ENCODE measurements around the gene ZNF518A.
"Not testable (repeated sequence)": the region's sequence is repeated elsewhere in the genome, so short reads cannot be mapped to it uniquely, and the experiment has no call there.

The ZNF518A gene

DNA sequence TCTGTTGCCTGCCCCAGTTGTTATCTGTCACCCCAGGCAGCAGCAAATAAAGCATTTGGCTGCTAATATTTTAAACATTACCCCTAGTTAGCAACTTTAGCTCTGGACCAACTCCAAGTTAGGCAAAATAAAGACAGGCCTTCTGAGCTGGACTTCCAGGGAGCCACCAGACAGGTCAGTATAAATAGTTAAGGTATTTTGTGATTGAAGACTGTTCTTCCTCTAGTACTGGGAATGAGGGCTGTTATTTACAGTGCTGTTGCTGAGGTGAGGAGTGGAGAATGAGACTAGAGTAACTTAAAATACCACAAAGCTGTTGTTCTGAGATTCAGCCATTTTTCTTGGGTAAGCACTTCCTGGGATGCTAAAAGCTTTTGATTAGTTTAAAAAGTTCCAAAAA lies 40.1 kb downstream of the ZNF518A start:
- no peak for DNase-seq (ENCODE audit: low spot score in 2 of 2)
- H3K4me1 Mint-ChIP-seq = no peaks in the 10 kb centered on the region
- H3K27me3 Mint-ChIP-seq = peaks cover 1% of the 10 kb centered on the region
- ATAC-seq (ENCODE audit: low read depth) = no peak
- H3K4me3 Mint-ChIP-seq = no peak overlapping the region
- peaks cover 24% of the 10 kb centered on the region for H3K9me3 Mint-ChIP-seq
- H3K36me3 Mint-ChIP-seq = peaks cover 6% of the 10 kb centered on the region
- no peak overlapping the region for H3K27ac Mint-ChIP-seq

GRCh38 chr10:96172666-96173065 lies 42.6 kb downstream of the ZNF518A start:
- no peak overlapping the region for H3K27ac Mint-ChIP-seq
- ATAC-seq (ENCODE audit: low read depth) (no peak), DNase-seq (ENCODE audit: low spot score in 2 of 2) (no peak)
- peaks cover 9% of the 10 kb centered on the region for H3K36me3 Mint-ChIP-seq
- peaks cover 29% of the 10 kb centered on the region for H3K9me3 Mint-ChIP-seq
- H3K4me3 Mint-ChIP-seq = no peak overlapping the region
- peaks cover 1% of the 10 kb centered on the region for H3K27me3 Mint-ChIP-seq
- H3K4me1 Mint-ChIP-seq = no peaks in the 10 kb centered on the region

DNA sequence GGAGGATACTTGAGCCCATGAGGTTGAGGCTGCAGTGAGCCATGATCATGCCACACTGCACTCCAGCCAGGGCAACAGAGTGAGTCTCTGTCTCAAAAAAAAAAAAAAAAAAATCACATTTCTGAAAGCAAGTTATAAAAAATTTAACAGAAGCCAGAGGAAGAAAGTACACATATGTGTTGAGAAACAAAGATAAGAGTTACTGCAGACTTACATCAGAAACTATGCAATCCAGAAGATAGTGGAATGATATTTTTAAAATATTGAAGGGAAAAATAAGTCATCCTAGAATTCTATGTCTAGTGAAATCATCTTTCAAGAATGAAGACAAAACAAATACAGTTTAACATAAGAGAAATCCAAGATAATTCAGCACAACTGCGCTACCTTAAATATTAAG lies 46.9 kb downstream of the ZNF518A start:
- no peak for ATAC-seq (ENCODE audit: low read depth)
- no peak overlapping the region for H3K27ac Mint-ChIP-seq
- peaks cover 4% of the 10 kb centered on the region for H3K36me3 Mint-ChIP-seq
- no peak for DNase-seq (ENCODE audit: low spot score in 2 of 2)
- H3K27me3 Mint-ChIP-seq = peaks cover 1% of the 10 kb centered on the region
- H3K4me1 Mint-ChIP-seq = no peaks in the 10 kb centered on the region
- peaks cover 32% of the 10 kb centered on the region for H3K9me3 Mint-ChIP-seq
- no peak overlapping the region for H3K4me3 Mint-ChIP-seq

- peaks cover 4% of the 10 kb centered on the region for H3K4me1 Mint-ChIP-seq
- H3K9me3 Mint-ChIP-seq = peaks cover 28% of the 10 kb centered on the region
- no peaks in the 10 kb centered on the region for H3K27me3 Mint-ChIP-seq
- H3K4me3 Mint-ChIP-seq = no peak overlapping the region
- peaks cover 27% of the 10 kb centered on the region for H3K36me3 Mint-ChIP-seq
- H3K27ac Mint-ChIP-seq = no peak overlapping the region
- ATAC-seq (ENCODE audit: low read depth) (no peak), DNase-seq (ENCODE audit: low spot score in 2 of 2) (no peak)
These were observed 58.3 kb downstream of the ZNF518A start for GRCh38 chr10:96188421-96188820.

DNA sequence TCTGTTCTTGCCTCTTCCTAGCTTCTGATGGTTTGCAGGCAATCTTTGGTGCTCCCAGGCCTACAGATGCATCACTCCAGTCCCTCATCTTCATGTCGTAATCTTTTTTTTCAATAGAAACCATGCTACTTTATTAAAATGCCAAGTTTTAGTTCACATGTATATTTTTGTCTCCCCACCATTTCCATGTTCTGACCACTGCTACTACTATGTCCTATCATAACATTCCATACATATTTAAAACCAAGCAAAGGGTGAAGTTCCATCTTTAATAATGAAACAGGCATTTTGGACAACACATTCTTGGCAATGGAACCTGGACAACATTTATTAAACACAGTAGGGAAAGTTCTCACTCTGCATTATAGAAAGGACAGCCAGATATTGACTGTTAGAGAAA lies 58.8 kb downstream of the ZNF518A start:
- Mint-ChIP-seq H3K4me1 (peaks cover 4% of the 10 kb centered on the region), H3K36me3 (peaks cover 31% of the 10 kb centered on the region), H3K27ac (no peak overlapping the region), H3K27me3 (no peaks in the 10 kb centered on the region), H3K9me3 (peaks cover 26% of the 10 kb centered on the region), H3K4me3 (no peak overlapping the region)
- DNase-seq (ENCODE audit: low spot score in 2 of 2) (no peak), ATAC-seq (ENCODE audit: low read depth) (no peak)

DNA sequence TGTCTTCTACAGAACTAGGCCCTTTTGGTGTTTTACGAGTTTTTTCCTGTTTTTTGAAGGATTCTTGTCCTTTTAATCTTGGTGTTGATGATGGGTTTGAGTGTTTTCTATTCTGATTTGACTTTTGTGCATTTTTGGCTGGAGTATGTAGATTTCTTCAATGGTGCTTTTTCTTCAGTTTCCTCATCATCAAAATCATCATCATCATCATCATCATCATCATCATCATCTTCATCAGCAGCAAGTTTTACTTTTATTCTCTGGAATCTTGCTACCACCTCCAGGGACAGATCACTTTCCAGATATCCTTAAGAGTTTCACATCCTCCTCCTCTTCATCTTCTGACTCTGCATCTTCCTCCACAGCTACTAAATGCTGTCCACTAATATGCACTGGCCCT lies 59.4 kb downstream of the ZNF518A start:
- H3K27ac Mint-ChIP-seq; H3K27me3 Mint-ChIP-seq; H3K4me3 Mint-ChIP-seq; H3K4me1 Mint-ChIP-seq; DNase-seq (ENCODE audit: low spot score in 2 of 2); ATAC-seq (ENCODE audit: low read depth): not testable (repeated sequence)
- peaks cover 23% of the 10 kb centered on the region for H3K9me3 Mint-ChIP-seq
- H3K36me3 Mint-ChIP-seq = peaks cover 35% of the 10 kb centered on the region

DNA sequence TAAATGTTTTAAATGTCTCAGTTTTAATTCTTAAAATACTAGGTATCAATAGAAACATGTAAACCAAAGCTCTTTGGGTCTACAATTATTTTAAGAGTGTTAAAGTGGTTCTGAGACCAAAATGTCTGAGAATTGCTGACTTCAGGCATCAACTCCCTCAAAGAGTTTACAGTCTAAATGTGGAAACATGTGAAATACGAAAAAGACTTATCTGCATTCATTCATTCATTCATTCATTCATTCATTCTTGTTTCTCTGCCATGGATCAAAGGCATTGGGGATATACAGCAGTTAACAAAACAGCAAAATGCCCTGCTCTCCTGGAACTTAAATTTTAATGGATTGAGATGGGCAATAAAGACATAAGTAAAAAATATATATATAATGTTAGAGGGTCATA lies 71.4 kb downstream of the ZNF518A start:
- Mint-ChIP-seq H3K4me1 (no peaks in the 10 kb centered on the region), H3K36me3 (peaks cover 60% of the 10 kb centered on the region), H3K9me3 (no peaks in the 10 kb centered on the region), H3K4me3 (no peak overlapping the region), H3K27me3 (no peaks in the 10 kb centered on the region), H3K27ac (peak overlapping the region; percentile 36)
- ATAC-seq (ENCODE audit: low read depth) (no peak), DNase-seq (ENCODE audit: low spot score in 2 of 2) (no peak)

- no peak overlapping the region for H3K27ac Mint-ChIP-seq
- no peak for ATAC-seq (ENCODE audit: low read depth)
- no peaks in the 10 kb centered on the region for H3K4me1 Mint-ChIP-seq
- no peak for DNase-seq (ENCODE audit: low spot score in 2 of 2)
- no peak overlapping the region for H3K4me3 Mint-ChIP-seq
- no peaks in the 10 kb centered on the region for H3K9me3 Mint-ChIP-seq
- no peaks in the 10 kb centered on the region for H3K27me3 Mint-ChIP-seq
- H3K36me3 Mint-ChIP-seq = peaks cover 43% of the 10 kb centered on the region
These were observed 75.5 kb downstream of the ZNF518A start for GRCh38 chr10:96205580-96205979.

DNA sequence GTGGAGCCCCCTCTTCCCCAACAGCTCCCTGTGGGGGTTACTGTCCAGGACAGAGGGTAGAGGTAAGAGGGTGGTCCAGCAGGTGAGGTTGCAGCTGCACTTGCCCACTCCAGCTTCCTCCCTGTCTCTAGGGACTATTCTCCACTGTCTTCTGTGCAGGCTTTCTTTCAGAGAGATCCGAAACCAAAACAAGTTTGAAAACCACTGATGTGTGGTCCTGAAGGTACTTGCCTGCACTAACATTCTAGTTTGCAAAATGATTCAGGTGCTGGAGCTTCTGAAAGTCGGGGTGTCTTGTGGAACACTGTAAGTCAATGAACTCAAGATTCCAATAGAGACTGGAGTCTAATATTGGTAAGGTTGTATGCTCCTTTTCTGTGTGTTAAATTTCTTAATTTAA lies 78.2 kb downstream of the ZNF518A start:
- H3K4me1 Mint-ChIP-seq = peaks cover 2% of the 10 kb centered on the region
- no peaks in the 10 kb centered on the region for H3K27me3 Mint-ChIP-seq
- ATAC-seq (ENCODE audit: low read depth) = no peak
- no peak for DNase-seq (ENCODE audit: low spot score in 2 of 2)
- H3K27ac Mint-ChIP-seq = peak overlapping the region; percentile 88
- H3K4me3 Mint-ChIP-seq = no peak overlapping the region
- no peaks in the 10 kb centered on the region for H3K9me3 Mint-ChIP-seq
- peaks cover 41% of the 10 kb centered on the region for H3K36me3 Mint-ChIP-seq

DNA sequence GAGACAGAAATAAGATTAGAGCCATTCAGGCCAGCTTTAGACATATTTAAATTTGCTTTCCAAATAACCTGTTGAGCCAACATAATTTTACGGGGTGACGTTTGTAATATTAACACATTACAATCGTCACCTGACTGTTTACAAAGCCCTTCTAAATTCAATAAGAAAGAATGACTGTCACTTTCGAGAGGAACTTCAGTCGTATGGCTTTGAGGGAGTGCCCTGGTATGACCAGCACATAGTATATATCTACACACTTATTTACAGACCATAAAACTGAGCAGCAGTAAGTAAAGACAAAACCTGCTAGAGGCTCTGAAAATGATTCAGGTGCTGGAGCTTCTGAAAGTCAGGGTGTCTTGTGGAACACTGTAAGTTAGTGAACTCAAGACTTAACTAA lies 78.8 kb downstream of the ZNF518A start:
- DNase-seq (ENCODE audit: low spot score in 2 of 2) (no peak), ATAC-seq (ENCODE audit: low read depth) (no peak)
- peaks cover 44% of the 10 kb centered on the region for H3K36me3 Mint-ChIP-seq
- no peaks in the 10 kb centered on the region for H3K9me3 Mint-ChIP-seq
- H3K27me3 Mint-ChIP-seq = no peaks in the 10 kb centered on the region
- no peak overlapping the region for H3K27ac Mint-ChIP-seq
- H3K4me3 Mint-ChIP-seq = no peak overlapping the region
- peaks cover 5% of the 10 kb centered on the region for H3K4me1 Mint-ChIP-seq

DNA sequence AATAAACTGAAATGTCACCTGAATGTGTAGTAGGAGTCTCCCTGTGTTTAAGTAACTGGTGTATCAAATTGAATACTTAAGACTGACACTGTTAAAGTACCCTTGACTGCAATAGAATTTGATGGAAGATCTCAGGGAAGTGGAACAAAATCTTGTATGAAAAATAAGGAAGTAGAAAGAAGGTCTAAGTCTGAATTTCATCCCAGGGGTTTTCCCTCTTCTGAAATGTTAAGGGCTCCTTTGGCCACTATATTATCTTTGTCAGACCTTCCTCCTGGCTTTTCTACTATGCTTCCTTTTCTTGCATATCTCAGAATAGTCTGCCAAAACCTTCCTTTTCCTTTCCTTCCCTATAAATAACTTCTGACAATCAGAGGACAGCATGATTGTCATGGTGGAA lies 81.7 kb downstream of the ZNF518A start:
- no peak for ATAC-seq (ENCODE audit: low read depth)
- H3K27me3 Mint-ChIP-seq = no peaks in the 10 kb centered on the region
- no peaks in the 10 kb centered on the region for H3K9me3 Mint-ChIP-seq
- DNase-seq (ENCODE audit: low spot score in 2 of 2) = no peak
- peaks cover 10% of the 10 kb centered on the region for H3K4me1 Mint-ChIP-seq
- H3K4me3 Mint-ChIP-seq = no peak overlapping the region
- no peak overlapping the region for H3K27ac Mint-ChIP-seq
- H3K36me3 Mint-ChIP-seq = peaks cover 51% of the 10 kb centered on the region

- Mint-ChIP-seq H3K27me3 (no peaks in the 10 kb centered on the region), H3K4me1 (peaks cover 10% of the 10 kb centered on the region), H3K36me3 (peaks cover 50% of the 10 kb centered on the region), H3K27ac (peak overlapping the region; percentile 72), H3K4me3 (no peak overlapping the region), H3K9me3 (no peaks in the 10 kb centered on the region)
- no peak for DNase-seq (ENCODE audit: low spot score in 2 of 2)
- ATAC-seq (ENCODE audit: low read depth) = no peak
These were observed 82.8 kb downstream of the ZNF518A start for GRCh38 chr10:96212911-96213310.
